HG03039 (cell line): Measurements from ENCODE around the gene TEDC2.
"Not testable (repeated sequence)": the region's sequence is repeated elsewhere in the genome, so short reads cannot be mapped to it uniquely, and the experiment has no call there.

ENCODE experiments used
- ATAC-seq: cut with Tn5 transposase; IDR thresholded peaks from one replicate; pipeline ENCODE4 v1.9.1; 2021; ENCODE audit warnings: mild to moderate bottlenecking, moderate library complexity; ENCODE audit not compliant: unreplicated experiment

The TEDC2 gene

GRCh38 chr16:2459647-2460390, at the start of gene TEDC2:
Gene TEDC2 (plus strand): TSS chr16:2460109. CDS start chr16:2460145, 36 bp downstream.
- peak; percentile 68 for ATAC-seq

GRCh38 chr16:2415085-2415484, 44.8 kb upstream of the TEDC2 start:
- ATAC-seq: no peak

GRCh38 chr16:2420035-2420434, 39.9 kb upstream of the TEDC2 start:
- no peak for ATAC-seq

GRCh38 chr16:2422123-2422867, 37.6 kb upstream of the TEDC2 start:
- no peak for ATAC-seq

- no peak for ATAC-seq
Measured at GRCh38 chr16:2424061-2425007, 35.6 kb upstream of the TEDC2 start.

GRCh38 chr16:2425008-2425518, 34.8 kb upstream of the TEDC2 start:
- no peak for ATAC-seq

GRCh38 chr16:2425825-2426430, 34.0 kb upstream of the TEDC2 start:
- no peak for ATAC-seq

GRCh38 chr16:2426941-2427361, 33.0 kb upstream of the TEDC2 start:
- no peak for ATAC-seq

- no peak for ATAC-seq
Measured at GRCh38 chr16:2427526-2427925, 32.4 kb upstream of the TEDC2 start.

- no peak for ATAC-seq
Measured at GRCh38 chr16:2428051-2428783, 31.7 kb upstream of the TEDC2 start.

GRCh38 chr16:2428784-2429033, 31.2 kb upstream of the TEDC2 start:
- ATAC-seq: no peak

GRCh38 chr16:2429034-2429770, 30.7 kb upstream of the TEDC2 start, which contains the start of gene CCNF:
Gene CCNF (plus strand): TSS chr16:2429447. CDS start chr16:2429482, 35 bp downstream.
- ATAC-seq: peak; percentile 77

- no peak for ATAC-seq
Measured at GRCh38 chr16:2429771-2430663, 29.9 kb upstream of the TEDC2 start.

GRCh38 chr16:2432286-2432685, 27.6 kb upstream of the TEDC2 start:
- no peak for ATAC-seq

- no peak for ATAC-seq
Measured at GRCh38 chr16:2432801-2433505, 27.0 kb upstream of the TEDC2 start.

- not testable (repeated sequence) for ATAC-seq
Measured at GRCh38 chr16:2435236-2435635, 24.7 kb upstream of the TEDC2 start.

- ATAC-seq: no peak
Measured at GRCh38 chr16:2436110-2436509, 23.8 kb upstream of the TEDC2 start.
